ENCODE results near the gene SLC35F5. TPM values are rescaled to one million over a fixed set of nuclear protein-coding genes. Genes with fewer than 3 reads are reported as not detected.
A peak's percentile ranks its signal among the peaks of the same experiment; 100 is the strongest.

Gene SLC35F5
- total RNA-seq, 2 experiments from 2014 or later = 51.1 to 56.3 TPM

DNA sequence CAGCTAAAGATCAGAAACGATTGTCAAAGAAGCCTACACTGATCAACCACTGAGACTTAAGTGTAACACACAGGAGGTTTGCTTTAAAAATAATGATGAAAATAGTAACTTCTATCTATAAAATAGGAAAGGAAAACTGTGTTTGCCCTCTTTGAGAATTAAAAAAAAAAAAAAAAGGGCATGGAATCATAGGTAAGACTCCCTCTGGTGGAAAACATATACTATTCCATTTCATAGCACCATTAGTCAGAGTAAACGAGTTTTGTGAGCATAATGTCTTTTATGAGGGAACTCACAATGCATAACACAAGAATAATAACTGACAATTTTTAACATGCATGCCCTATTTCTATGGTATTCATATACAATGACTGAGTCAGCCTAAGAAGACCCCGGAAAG is 36.3 kb downstream of the SLC35F5 start:
- H3K36me3 ChIP-seq (ENCODE audit: insufficient read depth, low read length) = peaks cover 56% of the 10 kb centered on the region
- ChIA-PET POLR2A (interaction anchor here (0.7 kb wide), 1 partner anchor 724 kb away, joined by 5 read pairs; no protein-coding TSS in a partner anchor), CTCF (ENCODE audit: unreplicated experiment) (no interaction called here)
- intact Hi-C loops (cut with micrococcal nuclease; ENCODE audit: unreplicated experiment) = no loop called here
- peak; percentile 11 for DNase-seq (ENCODE audit: low spot score)
- no TSS peak for BruUV-seq (replicated peaks)
- H3K4me2 ChIP-seq (ENCODE audit: low read length) = no peak overlapping the region
- no peaks in the 10 kb centered on the region for H3K9me3 ChIP-seq (ENCODE audit: low read length)
- no peaks in the 10 kb centered on the region for H3K4me1 ChIP-seq (ENCODE audit: insufficient read depth, low read length, poor library complexity, severe bottlenecking)
- no peaks in the 10 kb centered on the region for H4K20me1 ChIP-seq (ENCODE audit: insufficient read depth, low read length)
- H2AFZ ChIP-seq (ENCODE audit: low read length) = no peak overlapping the region
- H3K27ac ChIP-seq (ENCODE audit: low read depth, low read length, poor library complexity, severe bottlenecking) = no peak overlapping the region
- H3K79me2 ChIP-seq (ENCODE audit: insufficient read depth, low read depth, low read length) = no peaks in the 10 kb centered on the region
- no peak for TF ChIP-seq EZH2phosphoT487 (IDR thresholded peaks at IDR 0.05; ENCODE audit: borderline replicate concordance, low read depth, low read length)
- TF ChIP-seq, protein P1, sequence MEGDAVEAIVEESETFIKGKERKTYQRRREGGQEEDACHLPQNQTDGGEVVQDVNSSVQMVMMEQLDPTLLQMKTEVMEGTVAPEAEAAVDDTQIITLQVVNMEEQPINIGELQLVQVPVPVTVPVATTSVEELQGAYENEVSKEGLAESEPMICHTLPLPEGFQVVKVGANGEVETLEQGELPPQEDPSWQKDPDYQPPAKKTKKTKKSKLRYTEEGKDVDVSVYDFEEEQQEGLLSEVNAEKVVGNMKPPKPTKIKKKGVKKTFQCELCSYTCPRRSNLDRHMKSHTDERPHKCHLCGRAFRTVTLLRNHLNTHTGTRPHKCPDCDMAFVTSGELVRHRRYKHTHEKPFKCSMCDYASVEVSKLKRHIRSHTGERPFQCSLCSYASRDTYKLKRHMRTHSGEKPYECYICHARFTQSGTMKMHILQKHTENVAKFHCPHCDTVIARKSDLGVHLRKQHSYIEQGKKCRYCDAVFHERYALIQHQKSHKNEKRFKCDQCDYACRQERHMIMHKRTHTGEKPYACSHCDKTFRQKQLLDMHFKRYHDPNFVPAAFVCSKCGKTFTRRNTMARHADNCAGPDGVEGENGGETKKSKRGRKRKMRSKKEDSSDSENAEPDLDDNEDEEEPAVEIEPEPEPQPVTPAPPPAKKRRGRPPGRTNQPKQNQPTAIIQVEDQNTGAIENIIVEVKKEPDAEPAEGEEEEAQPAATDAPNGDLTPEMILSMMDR (conservative IDR thresholded peaks at IDR 0.05; ENCODE audit: low read length) = peak; percentile 74
- H3K9me2 ChIP-seq (ENCODE audit: insufficient read depth, low read length) = no peaks in the 10 kb centered on the region
- H3K4me3 ChIP-seq (ENCODE audit: low read depth, low read length, poor library complexity, severe bottlenecking) = no peak overlapping the region

DNA sequence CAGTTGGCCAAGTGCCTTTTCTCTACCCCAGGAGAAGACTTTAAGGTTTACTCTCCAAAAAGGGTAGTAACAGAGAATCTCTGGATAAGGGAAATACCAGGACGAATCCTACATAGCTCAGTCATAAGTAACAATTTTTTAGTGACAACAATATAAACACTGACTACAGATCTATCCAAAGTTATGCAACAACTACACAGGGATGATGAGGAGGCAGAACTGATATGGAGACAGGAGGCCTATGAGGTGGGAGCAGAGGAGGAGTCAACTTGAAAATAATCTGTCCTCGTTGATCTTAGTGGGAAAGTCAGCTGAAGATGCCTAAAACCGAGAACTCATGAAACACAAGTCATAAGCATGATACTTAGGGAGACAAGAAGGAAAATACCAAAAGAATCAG is 40.2 kb downstream of the SLC35F5 start:
- POLR2A ChIA-PET = interaction anchor here (1.3 to 2.3 kb wide), 3 partner anchors 9 to 12 kb away, joined by 3 to 13 read pairs (median 11); no protein-coding TSS in a partner anchor
- no peak for DNase-seq (ENCODE audit: low spot score)
- Histone ChIP-seq H3K4me3 (ENCODE audit: low read depth, low read length, poor library complexity, severe bottlenecking) (no peak overlapping the region), H3K9me3 (ENCODE audit: low read length) (no peaks in the 10 kb centered on the region), H4K20me1 (ENCODE audit: insufficient read depth, low read length) (no peaks in the 10 kb centered on the region), H3K79me2 (ENCODE audit: insufficient read depth, low read depth, low read length) (no peaks in the 10 kb centered on the region), H3K4me2 (ENCODE audit: low read length) (no peak overlapping the region), H3K27ac (ENCODE audit: low read depth, low read length, poor library complexity, severe bottlenecking) (no peak overlapping the region), H3K4me1 (ENCODE audit: insufficient read depth, low read length, poor library complexity, severe bottlenecking) (no peaks in the 10 kb centered on the region), H3K36me3 (ENCODE audit: insufficient read depth, low read length) (peaks cover 66% of the 10 kb centered on the region), H3K9me2 (ENCODE audit: insufficient read depth, low read length) (no peaks in the 10 kb centered on the region), H2AFZ (ENCODE audit: low read length) (no peak overlapping the region)
- TF ChIP-seq EZH2phosphoT487 (IDR thresholded peaks at IDR 0.05; ENCODE audit: borderline replicate concordance, low read depth, low read length) = no peak
- TF ChIP-seq, protein P1 (conservative IDR thresholded peaks at IDR 0.05; ENCODE audit: low read length) = no peak
- intact Hi-C loops (cut with micrococcal nuclease; ENCODE audit: unreplicated experiment) = no loop called here
- no TSS peak for BruUV-seq (replicated peaks)
- CTCF ChIA-PET (ENCODE audit: unreplicated experiment) = no interaction called here

DNA sequence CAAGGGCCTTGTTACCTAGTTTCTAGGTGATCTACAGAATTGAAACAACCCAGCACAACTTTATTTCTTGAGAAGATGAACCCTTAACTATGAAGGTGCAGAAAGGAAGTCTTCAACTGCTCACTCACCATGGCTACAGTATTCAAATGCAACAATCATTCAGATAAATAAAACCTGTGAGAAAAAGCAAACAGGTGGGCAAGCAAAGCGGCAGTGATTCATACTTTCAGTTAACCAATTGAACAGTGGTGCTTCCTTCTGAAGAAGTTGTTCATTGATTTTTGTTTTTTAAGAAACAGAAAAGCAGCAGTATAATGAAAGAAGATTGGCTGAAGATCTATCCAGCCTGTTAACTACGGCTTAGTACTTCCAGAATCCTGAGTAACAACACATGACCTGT is 43.5 kb downstream of the SLC35F5 start:
- Histone ChIP-seq H3K79me2 (ENCODE audit: insufficient read depth, low read depth, low read length) (no peaks in the 10 kb centered on the region), H3K9me3 (ENCODE audit: low read length) (no peaks in the 10 kb centered on the region), H2AFZ (ENCODE audit: low read length) (no peak overlapping the region), H3K9me2 (ENCODE audit: insufficient read depth, low read length) (no peaks in the 10 kb centered on the region), H4K20me1 (ENCODE audit: insufficient read depth, low read length) (no peaks in the 10 kb centered on the region), H3K4me3 (ENCODE audit: low read depth, low read length, poor library complexity, severe bottlenecking) (no peak overlapping the region), H3K4me2 (ENCODE audit: low read length) (no peak overlapping the region), H3K36me3 (ENCODE audit: insufficient read depth, low read length) (peaks cover 52% of the 10 kb centered on the region), H3K27ac (ENCODE audit: low read depth, low read length, poor library complexity, severe bottlenecking) (no peak overlapping the region), H3K4me1 (ENCODE audit: insufficient read depth, low read length, poor library complexity, severe bottlenecking) (no peaks in the 10 kb centered on the region)
- no peak for DNase-seq (ENCODE audit: low spot score)
- no peak for TF ChIP-seq EZH2phosphoT487 (IDR thresholded peaks at IDR 0.05; ENCODE audit: borderline replicate concordance, low read depth, low read length)
- TF ChIP-seq, protein P1 (conservative IDR thresholded peaks at IDR 0.05; ENCODE audit: low read length) = no peak
- BruUV-seq (replicated peaks) = no TSS peak
- POLR2A ChIA-PET = interaction anchor here (0.9 kb wide), 1 partner anchor 16 kb away, joined by 3 read pairs; no protein-coding TSS in a partner anchor
- CTCF ChIA-PET (ENCODE audit: unreplicated experiment) = interaction anchor here (0.6 kb wide), 1 partner anchor 1321 kb away, joined by 3 read pairs; no protein-coding TSS in a partner anchor
- intact Hi-C loops (cut with micrococcal nuclease; ENCODE audit: unreplicated experiment) = no loop called here
